ENCODE data around the gene CFAP206. TPM values are rescaled to one million over a fixed set of nuclear protein-coding genes. Genes with fewer than 3 reads are reported as not detected.

CFAP206 gene
- total RNA-seq, result not detected in 2 replicates

GRCh38 chr6:87407901-87408720, at the start of gene CFAP206:
Gene CFAP206 (plus strand): TSS chr6:87407972. CDS start chr6:87409840, 1,868 bp downstream.

GRCh38 chr6:87472525-87473418, 65.0 kb downstream of the CFAP206 start, which contains the start of gene SLC35A1:
Gene SLC35A1 (plus strand): TSS chr6:87472974. CDS start chr6:87473004, 30 bp downstream.

Small RNAs within 50 kb of the gene (small RNA-seq; reads per million reads assigned to genes)
- not detected for gene AL049697.2 (ENCODE audit: low replicate concordance)
- not detected for gene RNU6-444P (ENCODE audit: low replicate concordance)

Other genes starting within 250 kb of the CFAP206 start
- gene SMIM8, start 85.4 kb upstream of the CFAP206 start, total RNA-seq, result 2.6 and 3.3 TPM in 2 replicates
- gene GJB7, start 78.7 kb upstream of the CFAP206 start, total RNA-seq, result 0.88 and 1.3 TPM in 2 replicates
- 1.8 and 2.6 TPM in 2 replicates for gene C6orf163, start 63.2 kb upstream of the CFAP206 start, total RNA-seq
- 9.2 and 11.7 TPM in 2 replicates for gene SLC35A1, start 65.0 kb downstream of the CFAP206 start, total RNA-seq
- gene RARS2, start 182.0 kb downstream of the CFAP206 start, total RNA-seq, result 32.8 and 38.9 TPM in 2 replicates
- gene ORC3, start 182.2 kb downstream of the CFAP206 start, total RNA-seq, result 17.5 and 40.8 TPM in 2 replicates